Fibroblast of lung (primary cell): ENCODE measurements around the gene ZBTB40.

Source experiments
- EZH2 ChIP-seq: IDR thresholded peaks from 2 replicates; pipeline ENCODE4 v1.5.1; 2012; ENCODE audit warnings: low read length, control low read depth, mild to moderate bottlenecking; ENCODE audit errors: missing control alignments
- TF ChIP-seq, protein P1 (sequence below), 2 donors: IDR thresholded peaks in 1 of 2; conservative IDR thresholded peaks in 1 of 2; 1 replicate in 1 of 2; 2 replicates in 1 of 2; pipeline ENCODE4 v1.5.1; 2011 to 2012; ENCODE audit warnings: low read length in 2 of 2, control low read depth in 1 of 2, inconsistent platforms in 1 of 2, low read depth in 1 of 2, mild to moderate bottlenecking in 1 of 2

DNA sequence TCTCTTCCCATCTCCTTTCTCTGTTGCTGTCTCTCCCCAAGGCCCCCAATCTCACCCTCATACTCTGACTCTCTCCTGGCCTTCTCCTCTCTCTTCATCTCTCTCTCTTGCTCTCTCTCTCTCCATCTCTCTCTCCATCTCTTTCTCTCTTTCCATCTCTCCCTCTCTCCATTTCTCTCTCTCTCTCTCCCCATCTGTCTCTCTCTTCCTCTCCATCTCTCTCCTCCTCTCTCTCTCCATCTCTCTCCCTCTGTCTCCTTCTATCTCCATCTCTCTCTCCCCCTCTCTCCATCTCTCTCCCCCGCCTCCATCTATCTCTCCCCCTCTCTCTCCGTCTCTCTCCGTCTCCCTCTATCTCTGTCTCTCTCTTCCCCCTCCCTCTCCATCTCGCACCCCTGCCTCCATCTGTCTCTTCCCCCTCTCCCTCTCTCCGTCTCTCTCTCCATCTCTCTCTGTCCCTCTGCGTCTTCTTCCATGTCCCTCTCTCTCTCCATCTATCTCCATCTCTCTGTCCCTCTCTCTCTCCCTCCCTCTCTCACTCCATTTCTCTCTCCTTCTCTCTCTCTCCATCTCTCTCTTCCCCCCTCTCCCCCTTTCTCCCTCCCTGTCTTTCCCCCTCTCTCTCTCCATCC, 95.7 kb downstream of the ZBTB40 start:
- TF ChIP-seq, protein P1, sequence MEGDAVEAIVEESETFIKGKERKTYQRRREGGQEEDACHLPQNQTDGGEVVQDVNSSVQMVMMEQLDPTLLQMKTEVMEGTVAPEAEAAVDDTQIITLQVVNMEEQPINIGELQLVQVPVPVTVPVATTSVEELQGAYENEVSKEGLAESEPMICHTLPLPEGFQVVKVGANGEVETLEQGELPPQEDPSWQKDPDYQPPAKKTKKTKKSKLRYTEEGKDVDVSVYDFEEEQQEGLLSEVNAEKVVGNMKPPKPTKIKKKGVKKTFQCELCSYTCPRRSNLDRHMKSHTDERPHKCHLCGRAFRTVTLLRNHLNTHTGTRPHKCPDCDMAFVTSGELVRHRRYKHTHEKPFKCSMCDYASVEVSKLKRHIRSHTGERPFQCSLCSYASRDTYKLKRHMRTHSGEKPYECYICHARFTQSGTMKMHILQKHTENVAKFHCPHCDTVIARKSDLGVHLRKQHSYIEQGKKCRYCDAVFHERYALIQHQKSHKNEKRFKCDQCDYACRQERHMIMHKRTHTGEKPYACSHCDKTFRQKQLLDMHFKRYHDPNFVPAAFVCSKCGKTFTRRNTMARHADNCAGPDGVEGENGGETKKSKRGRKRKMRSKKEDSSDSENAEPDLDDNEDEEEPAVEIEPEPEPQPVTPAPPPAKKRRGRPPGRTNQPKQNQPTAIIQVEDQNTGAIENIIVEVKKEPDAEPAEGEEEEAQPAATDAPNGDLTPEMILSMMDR (conservative IDR thresholded peaks at IDR 0.05 in 1 of 2, IDR thresholded peaks at IDR 0.05 in 1 of 2; ENCODE audit: low read depth in 1 of 2, low read length in 2 of 2): no peak
- TF ChIP-seq EZH2: no peak
